Measurements from ENCODE around the gene CIB2.

Gene CIB2

GRCh38 chr15:78149068-78149804 lies 18.0 kb upstream of the CIB2 start, which contains the start of gene IDH3A:
Gene IDH3A, plus strand, starts transcription at chr15:78149362. Its CDS starts 42 bp downstream, at chr15:78149404.
- H3K27me3 ChIP-seq (ENCODE audit: insufficient read depth, low read length), result peaks cover 17% of the 10 kb centered on the region
- H3K4me1 ChIP-seq (ENCODE audit: insufficient read depth, low read length), result peaks cover 5% of the 10 kb centered on the region
- H3K9ac ChIP-seq (ENCODE audit: low read depth, low read length), result peak within 1 kb of the TSS; percentile 59
- no peaks in the 10 kb centered on the region for H3K36me3 ChIP-seq (ENCODE audit: insufficient read depth, low read length)
- H3K27ac ChIP-seq (ENCODE audit: low read depth, low read length), result no peak within 1 kb of the TSS
- peak within 1 kb of the TSS; percentile 85 for H3K4me3 ChIP-seq (ENCODE audit: low read length)
- H3K9me3 ChIP-seq (ENCODE audit: insufficient read depth, low read depth, low read length), result no peaks in the 10 kb centered on the region
- under 1% methylated on average over 79 of the region's 79 CpGs for WGBS

GRCh38 chr15:78148392-78149067 lies 17.3 kb upstream of the CIB2 start:
- Histone ChIP-seq H3K36me3 (ENCODE audit: insufficient read depth, low read length) (no peaks in the 10 kb centered on the region), H3K9me3 (ENCODE audit: insufficient read depth, low read depth, low read length) (no peaks in the 10 kb centered on the region), H3K27ac (ENCODE audit: low read depth, low read length) (no peak overlapping the region), H3K4me3 (ENCODE audit: low read length) (peak overlapping the region; percentile 85), H3K9ac (ENCODE audit: low read depth, low read length) (peak overlapping the region; percentile 59; the same call in 1 of the 2 replicates), H3K27me3 (ENCODE audit: insufficient read depth, low read length) (peaks cover 17% of the 10 kb centered on the region), H3K4me1 (ENCODE audit: insufficient read depth, low read length) (peaks cover 5% of the 10 kb centered on the region)
- WGBS, result 20% methylated on average over 12 of the region's 14 CpGs

- peaks cover 5% of the 10 kb centered on the region for H3K4me1 ChIP-seq (ENCODE audit: insufficient read depth, low read length)
Measured at GRCh38 chr15:78147566-78147965, 16.3 kb upstream of the CIB2 start.

GRCh38 chr15:78146425-78147154 lies 15.3 kb upstream of the CIB2 start:
- WGBS, result 94% methylated on average over 4 of the region's 4 CpGs
- H3K27ac ChIP-seq (ENCODE audit: low read depth, low read length), result no peak overlapping the region
- peaks cover 5% of the 10 kb centered on the region for H3K4me1 ChIP-seq (ENCODE audit: insufficient read depth, low read length)
- H3K9me3 ChIP-seq (ENCODE audit: insufficient read depth, low read depth, low read length), result no peaks in the 10 kb centered on the region
- H3K36me3 ChIP-seq (ENCODE audit: insufficient read depth, low read length), result no peaks in the 10 kb centered on the region
- peaks cover 17% of the 10 kb centered on the region for H3K27me3 ChIP-seq (ENCODE audit: insufficient read depth, low read length)
- no peak overlapping the region for H3K9ac ChIP-seq (ENCODE audit: low read depth, low read length)
- H3K4me3 ChIP-seq (ENCODE audit: low read length), result no peak overlapping the region

More at GRCh38 chr15:78147566-78147965, 16.3 kb upstream of the CIB2 start:
- Histone ChIP-seq H3K27me3 (ENCODE audit: insufficient read depth, low read length) (peaks cover 17% of the 10 kb centered on the region), H3K27ac (ENCODE audit: low read depth, low read length) (no peak overlapping the region), H3K4me3 (ENCODE audit: low read length) (no peak overlapping the region), H3K9ac (ENCODE audit: low read depth, low read length) (no peak overlapping the region), H3K9me3 (ENCODE audit: insufficient read depth, low read depth, low read length) (no peaks in the 10 kb centered on the region), H3K36me3 (ENCODE audit: insufficient read depth, low read length) (no peaks in the 10 kb centered on the region)
- 89% methylated on average over 6 of the region's 6 CpGs for WGBS

GRCh38 chr15:78142332-78142731 lies 11.1 kb upstream of the CIB2 start:
- H3K9ac ChIP-seq (ENCODE audit: low read depth, low read length), result no peak overlapping the region
- H3K4me1 ChIP-seq (ENCODE audit: insufficient read depth, low read length), result no peaks in the 10 kb centered on the region
- H3K9me3 ChIP-seq (ENCODE audit: insufficient read depth, low read depth, low read length), result no peaks in the 10 kb centered on the region
- no peak overlapping the region for H3K4me3 ChIP-seq (ENCODE audit: low read length)
- WGBS, result 91% methylated on average over 3 of the region's 3 CpGs
- no peak overlapping the region for H3K27ac ChIP-seq (ENCODE audit: low read depth, low read length)
- no peaks in the 10 kb centered on the region for H3K36me3 ChIP-seq (ENCODE audit: insufficient read depth, low read length)
- no peaks in the 10 kb centered on the region for H3K27me3 ChIP-seq (ENCODE audit: insufficient read depth, low read length)

- Histone ChIP-seq H3K36me3 (ENCODE audit: insufficient read depth, low read length) (no peaks in the 10 kb centered on the region), H3K27ac (ENCODE audit: low read depth, low read length) (no peak overlapping the region), H3K9ac (ENCODE audit: low read depth, low read length) (no peak overlapping the region), H3K9me3 (ENCODE audit: insufficient read depth, low read depth, low read length) (no peaks in the 10 kb centered on the region), H3K4me1 (ENCODE audit: insufficient read depth, low read length) (no peaks in the 10 kb centered on the region), H3K4me3 (ENCODE audit: low read length) (no peak overlapping the region), H3K27me3 (ENCODE audit: insufficient read depth, low read length) (no peaks in the 10 kb centered on the region)
Measured at GRCh38 chr15:78140292-78140691, 9.0 kb upstream of the CIB2 start.

GRCh38 chr15:78139578-78139977 lies 8.3 kb upstream of the CIB2 start:
- WGBS, result 93% methylated on average over 5 of the region's 5 CpGs
- Histone ChIP-seq H3K4me1 (ENCODE audit: insufficient read depth, low read length) (no peaks in the 10 kb centered on the region), H3K9me3 (ENCODE audit: insufficient read depth, low read depth, low read length) (no peaks in the 10 kb centered on the region), H3K36me3 (ENCODE audit: insufficient read depth, low read length) (no peaks in the 10 kb centered on the region), H3K27me3 (ENCODE audit: insufficient read depth, low read length) (no peaks in the 10 kb centered on the region), H3K27ac (ENCODE audit: low read depth, low read length) (no peak overlapping the region), H3K4me3 (ENCODE audit: low read length) (no peak overlapping the region), H3K9ac (ENCODE audit: low read depth, low read length) (no peak overlapping the region)

GRCh38 chr15:78133801-78134200 lies 2.6 kb upstream of the CIB2 start:
- 100% methylated on average over 2 of the region's 2 CpGs for WGBS
- Histone ChIP-seq H3K4me1 (ENCODE audit: insufficient read depth, low read length) (peaks cover 13% of the 10 kb centered on the region), H3K27me3 (ENCODE audit: insufficient read depth, low read length) (no peaks in the 10 kb centered on the region), H3K9me3 (ENCODE audit: insufficient read depth, low read depth, low read length) (no peaks in the 10 kb centered on the region), H3K36me3 (ENCODE audit: insufficient read depth, low read length) (no peaks in the 10 kb centered on the region), H3K4me3 (ENCODE audit: low read length) (no peak overlapping the region), H3K27ac (ENCODE audit: low read depth, low read length) (no peak overlapping the region), H3K9ac (ENCODE audit: low read depth, low read length) (no peak overlapping the region)

GRCh38 chr15:78130466-78131294 lies 565 bp downstream of the CIB2 start:
- Histone ChIP-seq H3K9me3 (ENCODE audit: insufficient read depth, low read depth, low read length) (no peaks in the 10 kb centered on the region), H3K4me1 (ENCODE audit: insufficient read depth, low read length) (peaks cover 14% of the 10 kb centered on the region), H3K36me3 (ENCODE audit: insufficient read depth, low read length) (no peaks in the 10 kb centered on the region), H3K4me3 (ENCODE audit: low read length) (peak overlapping the region; percentile 77), H3K9ac (ENCODE audit: low read depth, low read length) (peak overlapping the region; percentile 81), H3K27me3 (ENCODE audit: insufficient read depth, low read length) (no peaks in the 10 kb centered on the region), H3K27ac (ENCODE audit: low read depth, low read length) (peak overlapping the region; percentile 18; the same call in 1 of the 2 replicates)
- 27% methylated on average over 51 of the region's 51 CpGs for whole genome bisulfite sequencing

GRCh38 chr15:78129751-78130287 lies 1.4 kb downstream of the CIB2 start:
- peaks cover 14% of the 10 kb centered on the region for H3K4me1 ChIP-seq (ENCODE audit: insufficient read depth, low read length)
- H3K4me3 ChIP-seq (ENCODE audit: low read length), result no peak overlapping the region
- no peaks in the 10 kb centered on the region for H3K27me3 ChIP-seq (ENCODE audit: insufficient read depth, low read length)
- H3K9me3 ChIP-seq (ENCODE audit: insufficient read depth, low read depth, low read length), result no peaks in the 10 kb centered on the region
- H3K36me3 ChIP-seq (ENCODE audit: insufficient read depth, low read length), result no peaks in the 10 kb centered on the region
- no peak overlapping the region for H3K27ac ChIP-seq (ENCODE audit: low read depth, low read length)
- 93% methylated on average over 5 of the region's 5 CpGs for WGBS
- no peak overlapping the region for H3K9ac ChIP-seq (ENCODE audit: low read depth, low read length)
